GM21515 (cell line): ENCODE data around the gene PTPN18.

Source experiments
- ATAC-seq: cut with Tn5 transposase; IDR thresholded peaks from one replicate; pipeline ENCODE4 v1.9.1; 2021; ENCODE audit not compliant: unreplicated experiment

Gene PTPN18

GRCh38 chr2:130339885-130340745 is 15.7 kb upstream of the PTPN18 start:
- no peak for ATAC-seq

- no peak for ATAC-seq
Measured at GRCh38 chr2:130341562-130342019, 14.3 kb upstream of the PTPN18 start.

- peak; percentile 75 for ATAC-seq
Measured at GRCh38 chr2:130342020-130342532, 13.8 kb upstream of the PTPN18 start.

GRCh38 chr2:130342533-130343275 is 13.2 kb upstream of the PTPN18 start, which contains the start of gene IMP4:
Gene IMP4, plus strand, starts transcription at chr2:130342897. Its CDS starts 36 bp downstream, at chr2:130342933.
- ATAC-seq, result peak; percentile 85

DNA sequence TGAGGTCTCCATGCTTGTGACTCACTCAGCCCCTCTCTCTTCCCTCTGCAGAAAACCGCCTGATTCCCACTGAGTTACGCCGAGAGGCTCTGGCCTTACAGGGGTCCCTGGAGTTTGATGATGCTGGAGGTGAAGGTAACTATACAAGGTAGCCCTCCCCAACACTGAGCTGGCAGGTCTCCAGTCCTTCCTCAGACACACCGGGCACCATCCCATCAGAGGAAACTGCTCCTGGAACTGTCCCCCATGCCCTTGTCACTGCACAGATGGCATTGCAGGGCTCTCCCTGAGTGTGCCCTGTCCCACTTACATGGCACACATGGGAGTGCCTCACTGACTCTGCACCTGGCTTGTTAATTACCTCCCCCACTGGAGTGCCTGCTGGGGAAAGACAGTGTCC is 11.3 kb upstream of the PTPN18 start:
- no peak for ATAC-seq

DNA sequence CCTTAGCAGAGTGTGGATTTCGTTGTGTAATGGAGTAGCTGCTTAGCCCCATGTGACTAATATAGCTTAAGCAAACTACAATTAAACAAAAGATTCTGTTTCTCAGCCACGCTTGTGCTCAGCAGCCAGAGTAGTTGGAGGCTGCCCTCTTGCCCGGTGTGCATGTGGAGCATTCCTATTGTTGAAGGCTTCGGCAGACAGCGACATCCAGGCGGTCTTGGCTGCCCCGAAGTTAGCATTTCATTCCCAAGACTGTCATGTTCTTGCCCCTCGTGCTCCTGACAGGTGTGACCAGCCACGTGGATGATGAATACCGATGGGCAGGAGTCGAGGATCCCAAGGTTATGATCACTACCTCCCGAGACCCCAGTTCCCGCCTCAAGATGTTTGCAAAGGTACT is 10.8 kb upstream of the PTPN18 start:
- no peak for ATAC-seq

DNA sequence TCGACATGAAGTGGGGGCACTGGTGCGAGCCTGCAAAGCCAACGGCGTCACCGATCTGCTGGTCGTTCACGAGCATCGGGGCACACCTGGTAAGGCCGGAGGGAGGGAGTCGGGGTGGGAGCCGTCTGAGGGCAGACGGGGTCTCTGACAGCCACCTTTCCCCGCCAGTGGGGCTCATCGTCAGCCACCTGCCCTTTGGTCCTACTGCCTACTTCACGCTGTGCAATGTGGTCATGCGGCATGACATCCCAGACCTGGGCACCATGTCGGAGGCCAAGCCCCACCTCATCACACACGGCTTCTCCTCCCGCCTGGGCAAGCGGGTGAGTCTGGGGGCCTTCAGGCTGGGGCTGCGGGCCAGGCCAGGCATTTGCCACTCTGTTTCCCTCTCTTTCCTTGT is 10.2 kb upstream of the PTPN18 start:
- ATAC-seq, result no peak

DNA sequence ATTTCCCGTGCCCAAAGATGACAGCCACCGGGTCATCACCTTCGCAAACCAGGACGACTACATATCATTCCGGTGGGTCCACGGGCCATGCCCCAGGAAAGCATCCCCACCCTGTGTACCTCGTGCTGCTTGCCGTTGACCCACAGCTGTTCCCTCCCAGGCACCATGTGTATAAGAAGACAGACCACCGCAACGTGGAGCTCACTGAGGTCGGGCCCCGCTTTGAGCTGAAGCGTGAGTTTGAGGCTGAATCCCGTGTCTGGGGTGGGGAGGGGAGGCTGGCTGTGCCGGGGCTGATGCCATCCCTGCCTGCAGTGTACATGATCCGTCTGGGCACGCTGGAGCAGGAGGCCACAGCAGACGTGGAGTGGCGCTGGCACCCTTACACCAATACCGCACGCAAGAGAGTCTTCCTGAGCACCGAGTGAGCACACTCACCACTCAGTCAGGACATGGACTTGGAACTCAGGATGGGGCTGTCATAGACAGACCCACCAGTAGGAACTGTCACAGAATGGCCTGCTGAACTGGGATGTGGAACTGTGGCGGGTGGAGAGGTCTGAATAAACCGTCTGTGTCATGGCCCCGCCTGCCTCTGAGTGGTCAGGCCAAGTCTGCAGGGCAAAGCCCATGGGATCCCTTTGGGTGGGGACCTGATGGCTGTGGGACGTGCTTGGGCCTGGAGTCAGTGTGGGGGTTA is 9.7 kb upstream of the PTPN18 start:
- ATAC-seq, result no peak

GRCh38 chr2:130346741-130347066 is 9.2 kb upstream of the PTPN18 start:
- no peak for ATAC-seq

DNA sequence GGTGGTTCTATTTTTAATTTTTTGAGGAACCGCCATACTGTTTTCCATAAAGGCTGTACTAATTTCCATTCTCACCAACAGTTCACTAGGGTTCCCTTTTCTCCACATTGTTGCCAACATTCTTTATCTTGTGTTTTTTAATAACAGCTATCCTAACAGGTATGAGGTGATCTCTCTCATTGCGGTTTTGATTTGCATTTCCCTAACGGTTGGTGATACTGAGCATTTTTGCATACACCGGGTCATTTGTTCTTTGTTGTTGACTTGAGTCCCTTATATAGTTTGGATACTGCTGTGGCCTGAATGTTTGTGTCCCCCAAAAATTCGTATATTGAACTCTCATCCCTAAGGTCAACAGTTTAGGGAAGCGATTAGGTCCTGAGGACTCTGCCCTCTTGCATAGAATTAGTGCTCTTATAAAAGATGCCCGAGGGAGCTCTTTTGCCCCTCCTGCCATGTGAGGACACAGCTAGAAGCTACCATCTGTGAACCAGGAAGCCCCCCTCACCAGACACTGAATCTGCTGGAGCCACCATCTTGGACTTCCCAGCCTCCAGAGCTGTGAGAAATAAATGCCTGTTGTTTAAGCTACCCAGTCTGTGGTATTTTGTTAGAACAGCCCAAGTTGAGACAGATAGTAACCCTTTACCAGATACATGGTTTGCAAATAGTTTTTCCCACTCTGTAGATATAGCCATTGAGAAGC is 8.5 kb upstream of the PTPN18 start:
- no peak for ATAC-seq

DNA sequence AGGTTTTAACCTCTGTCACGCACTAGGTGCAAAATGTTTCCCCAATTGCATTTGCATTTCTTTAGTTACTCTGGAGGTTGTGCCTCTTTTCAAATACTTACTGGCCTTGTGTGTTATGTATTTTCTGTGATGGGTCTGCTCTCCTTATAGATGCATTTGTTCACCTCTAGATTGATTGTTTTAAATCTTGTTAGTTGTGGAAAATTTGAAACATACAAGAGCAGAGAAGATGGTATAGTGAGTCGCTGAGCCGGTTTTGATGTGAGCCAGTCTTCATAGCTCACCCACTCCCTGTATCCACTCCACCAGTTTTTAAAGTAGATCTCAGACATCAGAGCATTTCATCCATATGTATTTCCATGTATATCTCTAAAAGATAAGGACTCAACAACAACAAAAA is 6.7 kb upstream of the PTPN18 start:
- no peak for ATAC-seq

GRCh38 chr2:130351711-130352110 is 4.1 kb upstream of the PTPN18 start:
- no peak for ATAC-seq

DNA sequence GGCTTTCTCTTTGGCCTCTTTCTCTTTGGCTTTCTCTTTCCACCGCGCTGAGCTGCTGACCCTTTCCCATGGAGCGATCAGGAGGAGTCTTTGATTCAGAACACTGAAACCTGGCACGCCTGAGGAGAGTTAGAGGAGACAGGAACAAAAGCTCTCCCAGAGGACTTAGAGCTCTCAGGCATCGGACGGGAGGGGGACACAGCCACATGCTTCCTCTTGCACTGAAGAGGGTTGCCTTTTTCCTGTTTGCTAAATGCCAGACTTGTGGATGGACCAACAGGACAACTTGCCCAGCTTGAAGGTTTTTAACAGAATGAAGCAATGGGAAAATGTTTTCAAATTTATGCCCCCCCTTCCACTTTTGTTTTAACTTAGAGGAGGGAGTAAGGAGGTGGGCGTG is 3.6 kb upstream of the PTPN18 start:
- no peak for ATAC-seq

DNA sequence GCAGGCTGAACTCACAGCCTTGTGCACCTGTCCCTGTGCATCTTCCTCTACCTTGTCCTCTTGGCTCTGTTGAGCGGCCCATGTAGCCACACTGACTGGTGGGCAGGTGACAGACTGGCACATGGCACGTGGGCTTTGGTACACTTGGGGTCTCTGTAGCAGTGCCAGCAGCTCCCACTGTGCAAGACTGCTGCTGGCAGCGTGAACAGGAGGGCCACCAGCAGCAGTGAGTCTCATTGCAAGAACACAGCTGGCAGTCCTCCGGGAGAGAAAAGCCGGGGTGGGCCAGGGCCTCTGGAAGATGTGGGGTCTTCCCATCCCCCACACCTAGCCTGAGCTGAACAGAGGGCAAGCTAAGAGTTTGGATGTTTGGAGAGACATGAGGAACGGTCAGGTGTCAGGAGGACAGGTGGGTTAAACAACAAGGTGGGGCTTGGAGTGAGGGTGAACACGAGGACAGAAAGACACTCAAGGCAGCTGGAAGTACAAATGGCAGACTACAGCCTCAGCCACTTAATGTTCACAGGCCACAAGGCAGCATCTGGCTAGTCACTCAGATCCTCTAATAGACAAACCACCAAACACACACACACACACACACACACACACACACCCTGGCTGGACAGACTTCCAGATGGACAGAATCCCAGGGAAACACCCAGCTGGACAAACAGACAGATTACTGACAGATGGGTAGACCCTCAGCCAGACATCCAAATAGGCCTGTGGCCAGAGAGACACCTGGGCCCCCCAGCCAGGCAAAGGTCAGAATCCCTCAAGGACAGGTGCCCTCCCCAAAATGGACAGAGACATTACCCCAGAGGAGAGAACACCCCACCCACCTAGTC is 2.3 kb upstream of the PTPN18 start:
- no peak for ATAC-seq

GRCh38 chr2:130354139-130354428 is 1.8 kb upstream of the PTPN18 start:
- ATAC-seq, result no peak

- ATAC-seq, result no peak
Measured at GRCh38 chr2:130355172-130355577, 681 bp upstream of the PTPN18 start.

GRCh38 chr2:130357864-130358263 is 2.0 kb downstream of the PTPN18 start:
- ATAC-seq, result no peak

GRCh38 chr2:130358420-130359350 is 2.8 kb downstream of the PTPN18 start:
- ATAC-seq, result no peak

- no peak for ATAC-seq
Measured at GRCh38 chr2:130359466-130359865, 3.6 kb downstream of the PTPN18 start.
